DMS53 treated with DMSO at 0.1 percent for 48 hours (cell line): ENCODE measurements around the gene SAXO1.
"Not testable (repeated sequence)": the region's sequence is repeated elsewhere in the genome, so short reads cannot be mapped to it uniquely, and the experiment has no call there.

Experiments used
- DNase-seq: peaks from one replicate; lab custom pipeline; 2025; ENCODE audit not compliant: unreplicated experiment; lab: John Stamatoyannopoulos, UW

The SAXO1 gene

GRCh38 chr9:19000133-19000532, 32.9 kb downstream of the SAXO1 start:
- no peak for DNase-seq

GRCh38 chr9:18999173-18999785, 33.7 kb downstream of the SAXO1 start:
- DNase-seq, result no peak

GRCh38 chr9:18997151-18997550, 35.9 kb downstream of the SAXO1 start:
- no peak for DNase-seq

GRCh38 chr9:18996211-18996610, 36.8 kb downstream of the SAXO1 start:
- no peak for DNase-seq

GRCh38 chr9:18994263-18994916, 38.6 kb downstream of the SAXO1 start:
- DNase-seq, result no peak

GRCh38 chr9:18991197-18991596, 41.8 kb downstream of the SAXO1 start:
- DNase-seq, result not testable (repeated sequence)

GRCh38 chr9:18990494-18990893, 42.5 kb downstream of the SAXO1 start:
- DNase-seq, result no peak

GRCh38 chr9:18989865-18990264, 43.1 kb downstream of the SAXO1 start:
- DNase-seq, result no peak

- no peak for DNase-seq
Observed at GRCh38 chr9:18989097-18989496, 43.9 kb downstream of the SAXO1 start.

GRCh38 chr9:18988003-18988402, 45.0 kb downstream of the SAXO1 start:
- DNase-seq, result no peak

- no peak for DNase-seq
Observed at GRCh38 chr9:18985996-18986395, 47.0 kb downstream of the SAXO1 start.

GRCh38 chr9:18985464-18985951, 47.5 kb downstream of the SAXO1 start:
- DNase-seq, result no peak

GRCh38 chr9:18982262-18982620, 50.8 kb downstream of the SAXO1 start:
- no peak for DNase-seq

- no peak for DNase-seq
Observed at GRCh38 chr9:18981476-18982261, 51.3 kb downstream of the SAXO1 start.

- no peak for DNase-seq
Observed at GRCh38 chr9:18980189-18980588, 52.8 kb downstream of the SAXO1 start.

GRCh38 chr9:18979367-18979766, 53.6 kb downstream of the SAXO1 start:
- DNase-seq, result no peak

- no peak for DNase-seq
Observed at GRCh38 chr9:18978188-18978587, 54.8 kb downstream of the SAXO1 start.

GRCh38 chr9:18976709-18977531, 56.1 kb downstream of the SAXO1 start:
- DNase-seq, result no peak

- DNase-seq, result no peak
Observed at GRCh38 chr9:18976221-18976708, 56.7 kb downstream of the SAXO1 start.

- DNase-seq, result no peak
Observed at GRCh38 chr9:18973348-18973747, 59.7 kb downstream of the SAXO1 start.

GRCh38 chr9:18972675-18973074, 60.3 kb downstream of the SAXO1 start:
- no peak for DNase-seq
